GM19468 (cell line): ENCODE measurements around the gene AHNAK.

Experiments used
- ATAC-seq: cut with Tn5 transposase; IDR thresholded peaks from one replicate; pipeline ENCODE4 v1.9.1; 2021; ENCODE audit warnings: mild to moderate bottlenecking, moderate library complexity, moderate number of reproducible peaks; ENCODE audit not compliant: unreplicated experiment; ENCODE audit errors: extremely low read depth

Gene AHNAK

GRCh38 chr11:62538470-62539237, 8.0 kb downstream of the AHNAK start:
- no peak for ATAC-seq

GRCh38 chr11:62536301-62536957, 10.2 kb downstream of the AHNAK start:
- ATAC-seq: no peak

GRCh38 chr11:62535802-62536201, 10.8 kb downstream of the AHNAK start:
- ATAC-seq: no peak

GRCh38 chr11:62534779-62535545, 11.6 kb downstream of the AHNAK start:
- ATAC-seq: no peak

- no peak for ATAC-seq
Measured at GRCh38 chr11:62532096-62532495, 14.5 kb downstream of the AHNAK start.

- no peak for ATAC-seq
Measured at GRCh38 chr11:62516736-62517371, 29.8 kb downstream of the AHNAK start.

GRCh38 chr11:62514151-62514550, 32.5 kb downstream of the AHNAK start:
- ATAC-seq: no peak

GRCh38 chr11:62513626-62514025, 33.0 kb downstream of the AHNAK start:
- ATAC-seq: no peak

GRCh38 chr11:62512961-62513360, 33.6 kb downstream of the AHNAK start:
- no peak for ATAC-seq

- ATAC-seq: no peak
Measured at GRCh38 chr11:62508336-62509058, 38.1 kb downstream of the AHNAK start.

GRCh38 chr11:62507125-62507422, 39.5 kb downstream of the AHNAK start:
- no peak for ATAC-seq

GRCh38 chr11:62506413-62507124, 40.0 kb downstream of the AHNAK start:
- ATAC-seq: no peak

- ATAC-seq: no peak
Measured at GRCh38 chr11:62505440-62506091, 41.0 kb downstream of the AHNAK start.

GRCh38 chr11:62505059-62505439, 41.6 kb downstream of the AHNAK start:
- ATAC-seq: no peak

GRCh38 chr11:62504158-62504973, 42.2 kb downstream of the AHNAK start:
- no peak for ATAC-seq

GRCh38 chr11:62502030-62502730, 44.4 kb downstream of the AHNAK start:
- ATAC-seq: no peak

- ATAC-seq: no peak
Measured at GRCh38 chr11:62501432-62501891, 45.1 kb downstream of the AHNAK start.

GRCh38 chr11:62500650-62501030, 46.0 kb downstream of the AHNAK start:
- ATAC-seq: no peak
